Hypothalamus (tissue), 51 donors: ENCODE data around the gene CEP112.
"Not testable (repeated sequence)": the region's sequence is repeated elsewhere in the genome, so short reads cannot be mapped to it uniquely, and the experiment has no call there.

Experiments
- DNase-seq, 51 donors: peaks; one replicate each; lab custom pipeline; 2025; lab: John Stamatoyannopoulos, UW

Gene CEP112

DNA sequence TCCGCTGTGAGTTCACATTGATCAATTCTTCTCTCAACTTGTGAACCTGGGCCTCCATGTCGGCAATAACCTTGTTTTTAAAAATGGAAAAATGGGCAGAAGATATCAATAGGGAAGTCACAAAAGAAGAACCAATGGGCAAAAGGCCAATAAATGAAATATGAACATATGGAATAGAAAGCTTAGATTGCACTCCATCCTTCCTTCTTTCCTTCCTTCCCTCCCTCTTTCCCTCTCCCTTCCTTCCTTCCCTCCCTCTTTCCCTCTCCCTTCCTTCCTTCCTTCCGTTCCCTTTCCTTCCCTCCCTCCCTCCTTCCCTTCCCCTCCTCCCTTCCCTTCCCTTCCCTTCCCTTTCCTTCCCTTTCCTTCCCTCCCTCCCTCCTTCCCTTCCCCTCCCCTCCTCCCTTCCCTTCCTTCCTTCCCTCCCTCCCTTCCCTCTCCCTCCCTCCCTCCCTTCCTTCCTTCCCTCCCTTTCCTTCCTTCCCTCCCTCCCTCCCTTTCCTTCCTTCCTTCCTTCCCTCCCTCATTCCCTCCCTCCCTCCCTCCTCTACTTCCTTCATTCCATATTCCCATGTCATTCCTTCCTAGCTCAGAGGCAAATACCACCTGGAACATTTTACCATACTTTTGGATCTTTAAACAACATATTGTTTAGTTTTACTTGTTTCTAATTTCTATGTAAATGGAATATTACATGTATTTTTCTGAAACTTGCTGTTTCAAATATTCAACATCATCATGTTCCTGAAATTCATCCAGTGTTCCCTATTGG, 339.8 kb downstream of the CEP112 start:
- DNase-seq, result no peak

DNA sequence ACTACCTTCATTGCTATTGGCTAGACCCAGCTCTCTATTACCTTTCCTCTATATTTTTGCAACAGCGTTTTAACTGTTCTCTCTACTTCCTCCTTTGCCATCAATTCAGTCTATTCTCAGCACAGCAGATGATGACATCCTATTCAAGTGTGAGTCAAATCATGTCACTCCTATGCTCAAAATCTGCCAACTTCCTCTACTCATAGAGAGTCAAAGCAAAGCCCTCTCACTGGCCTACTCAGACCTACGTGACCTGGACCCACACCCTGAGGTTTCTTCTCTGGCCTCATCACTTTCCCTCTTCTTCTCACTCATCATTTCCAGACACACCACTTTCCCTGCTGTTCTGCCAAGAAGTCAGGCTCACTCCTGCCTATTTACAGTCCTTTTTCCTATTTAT, 341.4 kb downstream of the CEP112 start:
- no peak for DNase-seq

DNA sequence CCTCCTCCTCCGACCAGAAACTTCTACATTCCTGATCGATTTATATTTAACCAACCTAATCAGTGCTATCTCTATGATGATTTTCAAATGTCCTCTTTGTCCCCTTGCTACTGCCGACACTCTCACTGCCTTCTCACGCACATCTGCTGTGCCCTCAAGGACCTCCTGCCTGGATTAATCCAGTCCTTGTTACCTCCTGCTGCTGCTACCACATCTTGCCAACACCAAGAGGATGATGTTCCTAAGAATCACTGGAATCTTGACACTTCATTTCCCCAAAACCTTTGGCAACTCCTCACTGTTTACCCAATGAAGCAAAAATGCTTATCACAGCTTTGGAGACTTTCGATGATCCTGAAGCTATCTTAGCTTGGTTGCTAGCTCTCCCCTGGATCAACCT, 343.2 kb downstream of the CEP112 start:
- no peak for DNase-seq

DNA sequence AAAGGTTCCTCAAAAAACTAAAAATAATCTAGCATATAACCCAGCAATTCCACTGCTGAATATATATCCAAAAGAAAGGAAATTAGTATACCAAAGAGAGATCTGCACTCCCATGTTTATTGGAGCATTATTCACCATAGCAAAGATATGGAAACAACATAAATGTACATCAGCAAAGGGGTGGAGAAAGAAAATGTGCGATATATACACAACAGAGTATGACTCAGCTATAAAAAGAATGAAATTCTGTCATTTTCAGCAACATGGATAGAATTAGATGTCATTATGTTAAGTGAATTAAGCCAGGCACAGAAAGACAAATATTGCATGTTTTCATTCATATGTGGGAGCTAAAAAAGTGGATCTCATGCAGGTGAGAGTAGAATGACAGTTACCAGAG, 350.8 kb downstream of the CEP112 start:
- DNase-seq, result no peak

DNA sequence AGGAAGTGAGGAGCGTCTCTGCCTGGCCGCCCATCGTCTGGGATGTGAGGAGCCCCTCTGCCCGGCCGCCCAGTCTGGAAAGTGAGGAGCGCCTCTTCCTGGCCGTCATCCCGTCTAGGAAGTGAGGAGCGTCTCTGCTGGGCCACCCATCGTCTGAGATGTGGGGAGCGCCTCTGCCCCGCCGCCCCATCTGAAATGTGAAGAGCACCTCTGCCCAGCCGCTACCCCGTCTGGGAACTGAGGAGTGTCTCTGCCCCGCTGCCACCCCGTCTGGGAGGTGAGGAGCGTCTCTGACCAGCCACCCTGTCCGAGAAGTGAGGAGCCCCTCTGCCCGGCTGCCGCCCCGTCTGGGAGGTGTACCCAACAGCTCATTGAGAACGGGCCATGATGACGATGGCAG, 354.7 kb downstream of the CEP112 start:
- DNase-seq, result not testable (repeated sequence)

DNA sequence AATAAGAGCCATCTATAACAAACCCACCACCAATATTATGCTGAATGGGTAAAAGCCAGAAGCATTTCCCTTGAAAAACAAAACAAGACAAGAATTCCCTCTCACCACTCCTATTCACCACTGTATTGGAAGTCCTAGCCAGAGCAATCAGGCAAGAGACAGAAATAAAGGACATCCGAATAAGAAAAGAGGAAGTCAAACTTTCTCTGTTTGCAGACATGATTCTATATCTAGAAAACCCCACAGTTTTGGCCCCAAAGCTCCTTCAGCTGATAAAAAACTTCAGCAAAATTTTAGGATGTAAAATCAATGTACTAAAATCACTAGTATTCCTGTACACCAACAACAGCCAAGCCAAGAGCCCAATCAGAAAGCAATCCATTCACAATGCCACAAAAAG, 358.7 kb downstream of the CEP112 start:
- DNase-seq, result no peak

DNA sequence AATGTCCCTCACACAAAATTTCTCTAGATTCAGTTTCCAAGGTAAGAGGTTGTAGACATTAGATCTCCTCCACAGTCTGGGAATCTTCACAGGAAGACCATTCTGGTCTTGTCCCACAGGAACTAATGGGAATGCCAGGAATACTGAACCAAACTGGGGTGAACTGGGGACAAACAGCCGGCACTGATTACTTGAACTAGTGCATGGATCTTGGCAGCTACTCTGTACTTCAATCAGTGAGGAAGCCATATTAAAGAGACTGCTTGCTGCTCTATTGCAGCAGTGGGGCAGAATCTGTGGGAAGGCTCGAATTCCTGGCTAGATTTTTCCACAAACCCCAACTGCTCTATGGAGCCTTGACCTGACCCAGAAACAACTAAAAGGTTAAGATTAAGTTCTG, 361.6 kb downstream of the CEP112 start:
- DNase-seq, result no peak

DNA sequence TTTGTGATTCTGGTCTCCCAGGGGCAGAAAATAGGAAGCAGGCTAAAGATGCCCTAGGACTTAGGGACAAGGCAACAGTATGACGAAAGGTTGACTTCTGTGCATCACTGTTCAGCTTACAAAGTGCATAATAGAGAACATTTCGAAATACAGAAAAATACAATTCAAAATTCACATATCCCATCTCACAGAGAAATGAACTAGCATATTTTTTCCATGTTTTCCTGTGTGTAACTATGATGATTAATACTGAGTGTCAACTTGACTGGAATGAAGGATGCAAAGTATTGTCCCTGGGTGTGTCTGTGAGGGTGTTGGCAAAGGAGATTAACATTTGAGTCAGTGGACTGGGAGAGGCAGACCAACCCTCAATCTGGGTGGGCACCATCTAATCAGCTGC, 365.4 kb downstream of the CEP112 start:
- not testable (repeated sequence) for DNase-seq

DNA sequence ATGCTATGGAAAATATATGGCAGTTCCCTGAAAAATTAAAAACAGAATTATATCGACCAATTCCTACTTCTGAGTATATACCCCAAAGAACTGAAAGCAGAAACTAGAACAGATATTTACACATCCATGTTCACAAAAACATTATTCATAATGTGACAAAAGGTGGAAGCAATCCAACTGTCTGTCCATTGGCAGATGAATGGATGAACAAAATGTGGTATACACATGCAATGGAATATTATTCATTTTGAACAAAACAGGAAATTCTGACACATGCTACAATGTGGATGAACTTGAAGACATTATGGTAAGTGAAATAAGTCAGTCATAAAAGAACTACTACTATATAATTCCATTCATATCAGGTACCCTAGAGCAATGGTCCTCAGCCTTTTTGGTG, 367.0 kb downstream of the CEP112 start:
- no peak for DNase-seq

DNA sequence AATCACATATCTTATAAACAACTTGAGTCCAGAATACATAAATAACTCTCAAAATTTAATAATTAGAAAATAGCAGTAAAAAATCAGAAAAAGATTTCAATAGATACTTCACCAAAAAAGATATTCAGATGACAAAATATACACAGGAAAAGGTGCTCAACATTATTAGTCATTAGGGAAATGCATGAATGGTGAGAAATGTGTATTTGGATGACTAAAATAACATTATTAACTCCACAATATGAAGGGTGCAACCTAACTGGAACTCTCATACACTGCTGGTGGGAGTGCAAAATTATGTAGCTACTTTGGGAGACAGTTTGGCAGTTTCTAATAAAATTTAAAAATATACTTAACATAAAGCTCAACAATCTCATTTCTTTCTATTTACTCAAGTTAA, 368.2 kb downstream of the CEP112 start:
- DNase-seq, result no peak

DNA sequence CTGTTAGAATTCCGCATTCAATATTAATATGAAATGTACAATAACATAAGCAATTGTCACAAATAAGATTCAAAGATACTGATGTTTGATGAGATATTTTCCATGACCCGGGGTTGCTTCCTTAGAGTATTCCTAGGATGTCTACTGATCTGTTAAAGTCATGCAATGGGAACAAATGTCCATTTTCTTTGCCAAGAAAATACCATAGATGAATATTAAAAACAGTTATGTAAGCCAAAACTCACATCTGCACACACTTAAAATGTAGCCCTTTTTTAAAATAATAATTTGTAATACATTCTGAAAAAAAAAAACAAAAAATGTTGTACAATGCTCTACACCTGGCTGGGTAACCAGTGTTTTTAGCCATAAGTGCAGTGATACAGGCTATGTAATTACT, 371.1 kb downstream of the CEP112 start:
- DNase-seq, result no peak

DNA sequence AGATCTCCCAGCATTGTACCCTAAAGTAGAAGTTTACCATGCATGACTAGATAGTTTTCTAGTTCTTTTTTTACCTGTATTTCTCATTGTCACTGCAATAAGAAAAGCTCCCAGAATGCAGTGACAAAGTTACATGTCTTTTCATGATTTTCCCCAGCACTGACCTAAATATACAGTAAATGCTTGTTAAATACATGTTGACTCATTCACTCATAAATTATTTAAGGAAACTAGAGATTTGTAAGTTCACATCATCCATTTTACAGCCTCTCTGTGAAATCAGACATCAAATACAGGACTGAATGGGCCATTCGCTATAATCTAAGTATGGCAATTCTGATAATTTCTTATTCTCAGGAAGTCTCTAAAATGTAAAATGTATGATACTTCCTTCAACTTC, 371.6 kb downstream of the CEP112 start:
- DNase-seq, result no peak

DNA sequence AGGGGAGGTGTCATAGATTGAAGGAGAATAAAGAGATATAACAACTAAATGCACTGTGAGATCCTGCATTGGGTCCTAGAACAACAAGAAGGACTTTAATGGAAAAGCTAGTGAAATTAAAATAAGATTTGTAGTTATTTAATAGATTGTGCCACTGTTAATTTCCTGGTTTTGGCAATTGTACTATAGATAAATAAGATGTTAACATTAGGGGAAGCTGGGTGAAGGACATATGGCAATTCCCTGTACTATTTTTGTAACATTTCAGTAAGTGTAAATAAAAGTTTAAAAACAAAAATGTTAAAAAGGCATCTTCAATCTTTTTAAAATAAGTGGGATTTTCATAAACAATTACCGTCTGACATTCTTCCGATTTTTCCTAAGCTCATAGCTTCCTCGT, 372.1 kb downstream of the CEP112 start:
- no peak for DNase-seq

DNA sequence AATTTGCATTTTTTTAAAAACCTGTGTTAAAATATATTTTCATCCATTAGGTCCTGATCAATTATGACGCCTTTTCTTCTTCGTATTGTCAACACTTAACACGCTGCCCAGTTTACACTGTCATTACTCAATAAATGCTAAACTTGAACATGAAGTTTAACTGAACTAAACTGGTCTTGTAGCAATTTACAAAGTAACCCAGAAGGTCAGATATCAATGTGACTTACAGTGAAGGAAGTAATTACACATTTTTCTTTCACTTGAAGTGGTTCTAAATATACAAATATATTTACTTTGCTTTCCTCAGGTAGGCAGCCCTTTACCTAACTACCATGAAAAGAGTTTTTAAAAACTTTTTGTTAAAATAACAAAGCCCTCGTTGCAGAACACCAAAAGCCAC, 374.0 kb downstream of the CEP112 start:
- DNase-seq, result no peak

DNA sequence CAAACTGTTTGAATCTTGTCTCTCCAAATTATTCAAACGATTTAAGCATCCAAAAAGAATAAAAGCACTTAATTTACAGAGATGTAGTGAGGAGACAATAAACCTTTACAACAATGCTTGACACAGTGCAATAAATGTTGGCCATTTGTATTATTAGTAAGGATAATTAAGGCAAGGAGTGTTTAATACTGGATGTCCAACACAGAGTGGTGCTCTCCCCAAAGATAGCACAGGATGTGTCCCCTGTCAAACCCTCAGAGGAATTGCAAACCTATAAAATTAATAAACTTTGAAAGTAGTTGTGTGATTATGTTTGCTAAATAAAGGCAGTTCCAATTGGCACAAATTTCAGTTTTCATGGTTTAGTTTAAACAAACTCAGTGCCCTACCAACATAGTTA, 377.5 kb downstream of the CEP112 start:
- no peak for DNase-seq

DNA sequence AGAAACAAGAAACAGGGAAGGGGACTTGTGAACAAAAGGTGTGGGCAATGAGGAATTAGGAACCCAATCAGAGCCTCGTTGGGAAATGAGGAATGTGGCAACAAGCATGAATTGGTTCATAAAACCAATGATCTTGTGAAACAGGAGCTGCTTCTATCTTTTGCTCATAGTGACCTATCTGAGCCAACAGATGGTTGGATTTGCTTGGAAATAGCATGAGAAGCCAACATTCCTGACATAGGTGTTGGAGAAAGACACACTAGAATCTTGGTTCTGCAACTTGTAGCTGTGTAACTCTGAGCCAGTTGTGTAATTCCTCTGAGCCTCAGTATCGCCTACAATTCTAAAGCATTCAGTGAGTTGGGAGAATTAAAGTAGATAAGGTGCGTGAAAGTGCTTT, 378.6 kb downstream of the CEP112 start:
- no peak for DNase-seq

DNA sequence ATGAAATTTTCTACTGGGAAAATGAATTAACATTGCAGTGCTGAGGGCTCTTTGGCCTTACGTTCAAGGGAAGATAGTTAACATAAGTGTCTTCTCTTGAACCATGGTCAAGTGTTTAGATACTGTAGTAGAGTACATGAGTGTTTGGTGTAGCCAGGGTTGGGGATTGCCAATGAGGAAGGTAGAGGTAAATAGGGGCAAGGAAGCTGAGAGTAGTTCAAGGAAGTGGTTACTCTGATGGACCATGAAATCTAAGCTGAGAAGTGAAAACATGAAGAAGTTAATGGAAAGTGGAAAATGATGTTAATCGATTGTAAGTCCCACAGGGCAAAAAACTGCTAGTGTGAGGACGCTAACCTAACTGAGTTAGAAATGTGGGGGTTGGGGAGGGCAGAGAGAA, 380.9 kb downstream of the CEP112 start:
- DNase-seq, result no peak

DNA sequence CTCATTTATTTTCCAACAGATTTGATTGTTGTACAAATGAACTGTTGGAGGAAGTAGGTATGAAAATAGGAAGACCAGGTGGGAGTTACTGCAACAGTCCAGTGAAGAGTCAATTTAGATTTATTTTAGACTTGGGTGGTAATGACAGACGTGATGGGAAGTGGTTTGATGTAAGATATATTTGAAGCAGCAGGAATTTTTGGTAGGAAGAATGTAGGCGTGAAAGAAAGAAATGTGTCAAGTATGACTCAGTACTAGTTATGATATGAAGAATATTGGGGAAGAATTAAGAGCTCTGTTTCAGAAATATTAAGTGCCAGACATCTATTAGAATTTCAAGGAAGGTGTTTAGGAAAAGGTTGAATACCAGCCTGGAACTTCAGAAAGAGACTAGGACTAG, 382.6 kb downstream of the CEP112 start:
- no peak for DNase-seq

DNA sequence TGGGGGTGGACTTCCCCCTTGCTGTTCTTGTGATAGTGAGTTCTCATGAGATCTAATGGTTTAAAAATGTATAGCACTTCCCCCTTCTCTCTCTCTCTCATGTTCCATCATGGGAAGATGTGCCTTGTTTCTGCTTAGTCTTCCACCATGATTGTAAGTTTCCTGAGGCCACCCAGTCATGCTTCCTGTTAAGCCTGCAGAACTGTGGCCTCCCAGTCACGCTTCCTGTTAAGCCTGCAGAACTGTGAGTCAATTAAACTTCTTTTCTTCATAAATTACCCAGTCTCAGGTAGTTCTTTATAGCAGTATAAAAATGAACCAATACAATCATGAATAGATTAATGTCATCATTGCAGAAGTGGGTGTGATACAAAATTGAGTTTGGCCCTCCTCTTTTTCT, 383.4 kb downstream of the CEP112 start:
- DNase-seq, result not testable (repeated sequence)

DNA sequence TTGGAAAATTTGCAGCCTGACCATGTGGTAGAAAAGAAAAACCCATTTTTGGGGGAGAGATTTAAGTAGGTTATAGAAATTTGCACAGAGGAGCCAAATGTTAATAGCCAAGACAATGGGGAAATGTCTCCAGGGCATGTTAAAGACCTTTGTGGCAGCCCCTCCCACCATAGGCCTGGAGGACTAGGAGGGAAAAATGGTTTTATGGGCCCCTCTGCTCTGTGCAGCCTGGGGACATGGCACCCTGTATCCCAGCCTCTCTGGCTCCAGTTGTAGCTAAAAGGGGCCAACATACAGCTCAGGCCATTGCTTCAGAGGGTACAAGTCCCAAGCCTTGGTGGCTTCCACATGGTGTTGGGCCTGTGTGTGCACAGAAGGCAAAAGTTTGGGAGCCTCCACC, 384.6 kb downstream of the CEP112 start:
- DNase-seq, result no peak

DNA sequence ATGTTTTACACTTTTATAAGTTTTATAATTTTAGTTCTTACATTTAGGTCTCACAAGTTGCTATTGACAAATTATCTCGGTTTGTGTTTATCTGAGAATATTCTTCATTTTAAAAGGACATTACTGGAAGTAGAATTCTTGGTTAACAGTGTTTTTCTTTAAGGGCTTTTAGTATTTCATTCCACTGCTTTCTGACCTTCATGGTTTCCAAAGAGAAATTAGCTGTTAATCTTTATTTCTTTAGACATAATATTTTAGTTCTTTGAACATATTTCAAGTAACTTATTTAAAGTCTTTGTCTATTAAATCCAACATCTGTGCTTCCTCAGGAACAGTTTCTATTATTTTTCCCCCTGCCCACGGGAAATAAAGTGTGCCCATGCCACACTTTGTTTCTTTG, 390.4 kb downstream of the CEP112 start:
- no peak for DNase-seq

DNA sequence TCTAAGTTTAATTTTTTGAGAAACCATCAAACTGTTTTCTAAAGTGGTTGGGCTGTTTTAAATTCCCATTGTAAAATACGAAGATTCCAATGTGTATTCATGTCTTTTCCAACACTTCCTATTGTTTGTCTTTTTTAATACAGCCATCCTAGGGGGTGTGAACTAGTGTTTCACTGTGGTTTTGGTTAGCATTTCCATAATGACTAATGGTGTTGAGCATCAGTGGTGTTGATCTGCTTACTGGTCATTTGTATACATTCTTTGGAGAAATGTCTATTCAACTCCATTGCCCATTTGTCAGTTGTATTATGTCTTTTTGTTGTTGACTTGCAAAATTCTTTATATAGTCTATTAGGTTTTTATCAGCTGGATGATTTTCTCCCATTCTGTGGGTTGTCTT, 391.3 kb downstream of the CEP112 start:
- no peak for DNase-seq

DNA sequence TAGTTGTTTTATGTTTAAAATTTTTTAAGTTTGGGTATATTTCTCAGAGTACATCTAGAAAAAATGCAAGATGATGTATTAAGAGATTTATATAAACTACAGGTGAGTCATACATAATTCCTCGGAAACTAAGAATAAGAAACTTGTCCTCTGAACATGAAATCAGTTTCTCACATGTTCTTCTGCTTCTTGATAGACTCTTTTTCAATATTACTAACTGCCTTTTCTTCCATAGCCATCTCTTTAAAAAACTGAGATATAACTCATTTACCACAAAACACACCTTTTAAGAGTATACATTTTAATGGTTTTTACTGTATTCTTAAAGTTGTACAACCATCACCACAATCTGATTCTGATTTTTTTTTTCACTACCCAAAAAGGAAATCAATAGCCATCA, 392.1 kb downstream of the CEP112 start:
- no peak for DNase-seq
